ENCODE data around the gene TRPV2.

The TRPV2 gene

GRCh38 chr17:16407911-16408588, 7.3 kb upstream of the TRPV2 start:
- DNase-seq (ENCODE audit: low read depth): peak; percentile 53

- no peak for DNase-seq (ENCODE audit: low read depth)
These were observed 2.0 kb downstream of the TRPV2 start for GRCh38 chr17:16417399-16417798.

GRCh38 chr17:16417896-16418684, 2.7 kb downstream of the TRPV2 start:
- DNase-seq (ENCODE audit: low read depth): peak; percentile 73

GRCh38 chr17:16418685-16419068, 3.3 kb downstream of the TRPV2 start:
- no peak for DNase-seq (ENCODE audit: low read depth)

GRCh38 chr17:16419074-16419928, 3.9 kb downstream of the TRPV2 start:
- DNase-seq (ENCODE audit: low read depth): peak; percentile 92

GRCh38 chr17:16419929-16420271, 4.5 kb downstream of the TRPV2 start:
- peak; percentile 88 for DNase-seq (ENCODE audit: low read depth)

- DNase-seq (ENCODE audit: low read depth): no peak
These were observed 7.0 kb downstream of the TRPV2 start for GRCh38 chr17:16422416-16422815.

- DNase-seq (ENCODE audit: low read depth): no peak
These were observed 8.0 kb downstream of the TRPV2 start for GRCh38 chr17:16423226-16423872.

- DNase-seq (ENCODE audit: low read depth): no peak
These were observed 9.8 kb downstream of the TRPV2 start for GRCh38 chr17:16425202-16425601.

GRCh38 chr17:16425698-16426659, 10.6 kb downstream of the TRPV2 start:
- DNase-seq (ENCODE audit: low read depth): no peak

GRCh38 chr17:16427020-16427419, 11.6 kb downstream of the TRPV2 start:
- DNase-seq (ENCODE audit: low read depth): no peak

- DNase-seq (ENCODE audit: low read depth): peak; percentile 73
These were observed 12.9 kb downstream of the TRPV2 start for GRCh38 chr17:16428098-16428882.

GRCh38 chr17:16429083-16429482, 13.7 kb downstream of the TRPV2 start:
- DNase-seq (ENCODE audit: low read depth): no peak

GRCh38 chr17:16430650-16431049, 15.3 kb downstream of the TRPV2 start:
- no peak for DNase-seq (ENCODE audit: low read depth)

GRCh38 chr17:16432017-16432416, 16.6 kb downstream of the TRPV2 start:
- no peak for DNase-seq (ENCODE audit: low read depth)

GRCh38 chr17:16433514-16433913, 18.1 kb downstream of the TRPV2 start:
- DNase-seq (ENCODE audit: low read depth): no peak

- DNase-seq (ENCODE audit: low read depth): no peak
These were observed 19.3 kb downstream of the TRPV2 start for GRCh38 chr17:16434662-16435061.

GRCh38 chr17:16435925-16436886, 20.8 kb downstream of the TRPV2 start:
- DNase-seq (ENCODE audit: low read depth): no peak

GRCh38 chr17:16437083-16437482, 21.7 kb downstream of the TRPV2 start:
- no peak for DNase-seq (ENCODE audit: low read depth)

Data from EH (cell line).